ENCODE measurements around the gene IGLON5. TPM values are rescaled to one million over a fixed set of nuclear protein-coding genes. Genes with fewer than 3 reads are reported as not detected.

The IGLON5 gene
- total RNA-seq (2014; rRNA removed; shearing (Covaris generic)), result not detected in 2 replicates

DNA sequence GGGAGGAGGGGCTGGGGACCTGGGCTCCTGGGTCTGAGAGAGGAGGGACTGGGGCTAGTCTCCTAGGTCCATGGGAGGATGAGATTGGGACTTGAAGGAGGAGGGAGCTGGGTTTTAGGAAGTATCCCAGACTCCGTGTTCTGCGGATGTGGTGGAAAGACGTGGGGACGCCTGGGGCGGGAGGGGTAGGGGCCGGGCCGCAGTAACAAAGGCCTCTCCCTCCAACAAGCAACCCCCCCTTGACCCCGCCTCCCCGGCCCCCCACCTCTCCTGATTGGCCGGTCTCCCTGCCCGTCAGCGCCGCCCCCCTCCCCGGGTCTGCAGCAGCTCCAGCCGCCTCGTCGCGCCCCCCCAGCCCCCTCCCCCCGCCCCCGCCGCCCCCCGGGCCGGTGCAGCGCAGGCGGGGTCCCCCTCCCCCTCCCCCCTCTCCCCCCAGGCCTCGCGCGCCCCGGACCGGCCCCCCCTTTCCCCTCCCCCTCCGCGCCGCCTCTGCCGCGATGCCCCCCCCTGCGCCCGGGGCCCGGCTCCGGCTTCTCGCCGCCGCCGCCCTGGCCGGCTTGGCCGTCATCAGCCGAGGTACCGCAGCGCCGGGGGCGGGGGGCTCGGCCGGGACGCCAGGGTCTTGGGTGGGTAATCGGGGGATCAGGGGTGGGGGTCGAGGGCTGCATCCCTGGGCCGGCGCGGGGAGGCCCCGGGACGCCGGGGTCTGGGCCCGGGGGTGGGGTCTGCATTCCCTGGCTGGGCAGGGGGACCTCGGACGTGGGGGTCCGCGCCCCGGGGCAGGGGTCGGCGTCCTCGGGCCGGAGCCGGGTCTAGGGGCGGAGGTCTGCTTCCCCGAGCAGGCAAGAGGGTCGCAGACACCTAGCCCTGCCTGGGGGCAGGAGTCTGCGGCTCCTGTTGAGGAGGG lies at the start of gene IGLON5:
TSS of gene IGLON5 (plus strand) at position 294 of the 907 bp plus-strand sequence. CDS start at position 498, 204 bp downstream.
- no peak for DNase-seq (ENCODE audit: low spot score)

GRCh38 chr19:51263808-51264207 lies 47.6 kb upstream of the IGLON5 start:
- no peak for DNase-seq (ENCODE audit: low spot score)

DNA sequence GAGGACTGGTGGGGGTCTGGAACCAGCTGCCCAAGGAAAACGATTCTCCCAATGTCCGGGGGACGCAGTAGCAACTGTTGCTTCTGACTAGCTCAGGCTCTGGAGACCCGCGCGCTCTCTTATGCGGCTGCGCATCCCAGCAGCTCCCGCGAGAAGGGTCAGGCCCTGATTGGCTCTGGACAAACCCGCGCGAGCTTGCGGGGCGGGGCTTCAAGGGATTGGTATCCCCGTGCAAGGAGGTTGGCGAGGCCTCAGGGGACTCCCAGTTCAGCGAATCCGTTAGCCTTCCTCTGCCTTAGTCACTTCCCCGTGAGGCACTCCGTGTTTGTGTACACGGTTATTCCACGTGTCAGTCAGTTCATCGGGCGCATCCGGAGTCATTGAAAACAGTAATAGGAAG lies 40.4 kb upstream of the IGLON5 start:
- DNase-seq (ENCODE audit: low spot score), result no peak

GRCh38 chr19:51272183-51272810 lies 39.1 kb upstream of the IGLON5 start:
- no peak for DNase-seq (ENCODE audit: low spot score)

GRCh38 chr19:51274049-51274770 lies 37.2 kb upstream of the IGLON5 start:
- no peak for DNase-seq (ENCODE audit: low spot score)

DNA sequence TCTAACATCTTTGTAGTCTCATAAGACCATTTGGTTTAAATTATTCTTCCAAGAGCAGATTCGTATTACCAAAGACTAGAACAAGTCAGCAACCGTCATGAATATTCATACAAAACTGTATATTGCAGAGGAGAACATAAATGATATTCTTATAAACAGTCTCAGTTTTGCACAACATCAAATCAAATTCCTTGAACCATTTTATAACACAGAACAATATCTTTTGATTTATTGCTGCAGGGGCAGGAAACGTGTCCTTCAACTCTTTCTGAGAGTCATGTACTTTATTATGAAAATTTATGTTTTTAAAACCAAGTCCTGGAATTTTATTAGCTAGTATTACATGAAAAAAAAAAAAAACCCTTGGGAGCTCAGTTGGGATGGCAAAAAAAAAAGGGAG lies 34.3 kb upstream of the IGLON5 start:
- no peak for DNase-seq (ENCODE audit: low spot score)

GRCh38 chr19:51282335-51282734 lies 29.1 kb upstream of the IGLON5 start:
- DNase-seq (ENCODE audit: low spot score), result no peak

- no peak for DNase-seq (ENCODE audit: low spot score)
Observed at GRCh38 chr19:51285682-51286081, 25.8 kb upstream of the IGLON5 start.

- no peak for DNase-seq (ENCODE audit: low spot score)
Observed at GRCh38 chr19:51289635-51290034, 21.8 kb upstream of the IGLON5 start.

DNA sequence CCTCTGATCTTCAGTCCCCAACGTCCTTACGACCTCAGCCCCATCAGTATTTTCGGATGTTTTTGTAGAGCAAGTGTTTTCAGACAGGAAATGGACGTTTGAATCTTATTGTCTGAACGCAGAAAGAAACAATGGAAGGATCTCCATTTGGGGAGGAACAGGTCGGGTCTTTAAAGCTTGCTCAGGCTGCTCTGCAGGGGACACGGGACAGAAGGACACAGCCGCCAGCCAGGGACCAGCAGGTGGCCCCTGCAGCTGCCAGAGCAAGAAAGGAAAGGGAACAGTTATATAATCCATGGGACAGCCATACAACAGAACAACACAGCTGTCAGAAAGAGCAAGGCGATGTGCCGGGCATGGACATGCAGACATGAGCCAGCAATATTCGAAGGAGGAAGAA lies 18.5 kb upstream of the IGLON5 start:
- DNase-seq (ENCODE audit: low spot score), result no peak

DNA sequence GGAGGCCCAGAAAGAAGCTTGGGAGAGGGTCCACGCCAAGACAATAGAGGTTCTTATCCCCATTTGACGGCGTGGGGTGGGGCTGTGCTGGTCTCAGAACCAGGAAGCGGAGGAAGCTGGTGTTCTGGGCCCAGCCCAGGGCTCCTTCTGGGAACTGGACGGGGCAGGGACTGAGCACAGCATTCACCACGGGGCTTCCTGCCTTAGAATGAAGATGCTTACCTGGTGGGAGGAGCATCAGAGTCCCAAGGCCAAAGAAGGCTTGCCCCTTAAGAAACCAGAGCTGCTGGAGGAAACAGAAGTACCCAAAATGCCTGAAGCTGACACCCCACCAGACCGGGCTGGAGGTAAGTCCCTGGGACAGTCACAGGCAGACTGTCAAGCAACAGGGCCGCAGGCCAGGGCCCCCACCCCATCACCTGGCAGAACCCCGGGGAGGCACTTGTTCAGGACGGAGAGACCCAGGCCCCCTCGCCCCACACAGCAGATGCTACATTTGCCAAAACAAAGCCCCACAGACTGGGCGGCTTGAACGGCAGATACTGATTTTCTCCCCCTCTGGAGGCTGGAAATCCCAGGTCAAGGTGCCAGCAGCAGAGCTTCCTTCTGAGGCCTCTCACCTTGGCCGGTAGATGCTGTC lies 17.8 kb upstream of the IGLON5 start:
- no peak for DNase-seq (ENCODE audit: low spot score)

GRCh38 chr19:51294211-51294976 lies 17.1 kb upstream of the IGLON5 start:
- no peak for DNase-seq (ENCODE audit: low spot score)

DNA sequence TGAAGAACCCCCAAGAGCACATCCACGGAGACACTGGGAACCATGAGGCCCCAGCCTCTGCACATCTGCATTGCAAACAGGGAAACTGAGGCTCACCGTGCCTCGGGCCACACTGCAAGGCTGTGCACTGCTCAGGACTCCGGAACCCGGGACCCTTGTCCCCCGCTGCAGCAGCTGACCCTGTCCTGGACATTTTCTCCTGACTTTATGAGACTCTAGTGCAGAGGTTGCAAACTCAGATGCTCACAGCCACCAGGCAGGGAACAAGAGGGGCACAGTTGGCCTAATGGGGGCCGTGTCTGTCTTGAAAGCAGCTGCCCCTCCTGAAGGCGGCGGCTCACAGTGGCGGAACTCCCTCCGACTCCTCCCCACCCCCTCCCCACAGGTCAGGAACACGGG lies 16.5 kb upstream of the IGLON5 start:
- DNase-seq (ENCODE audit: low spot score), result no peak

DNA sequence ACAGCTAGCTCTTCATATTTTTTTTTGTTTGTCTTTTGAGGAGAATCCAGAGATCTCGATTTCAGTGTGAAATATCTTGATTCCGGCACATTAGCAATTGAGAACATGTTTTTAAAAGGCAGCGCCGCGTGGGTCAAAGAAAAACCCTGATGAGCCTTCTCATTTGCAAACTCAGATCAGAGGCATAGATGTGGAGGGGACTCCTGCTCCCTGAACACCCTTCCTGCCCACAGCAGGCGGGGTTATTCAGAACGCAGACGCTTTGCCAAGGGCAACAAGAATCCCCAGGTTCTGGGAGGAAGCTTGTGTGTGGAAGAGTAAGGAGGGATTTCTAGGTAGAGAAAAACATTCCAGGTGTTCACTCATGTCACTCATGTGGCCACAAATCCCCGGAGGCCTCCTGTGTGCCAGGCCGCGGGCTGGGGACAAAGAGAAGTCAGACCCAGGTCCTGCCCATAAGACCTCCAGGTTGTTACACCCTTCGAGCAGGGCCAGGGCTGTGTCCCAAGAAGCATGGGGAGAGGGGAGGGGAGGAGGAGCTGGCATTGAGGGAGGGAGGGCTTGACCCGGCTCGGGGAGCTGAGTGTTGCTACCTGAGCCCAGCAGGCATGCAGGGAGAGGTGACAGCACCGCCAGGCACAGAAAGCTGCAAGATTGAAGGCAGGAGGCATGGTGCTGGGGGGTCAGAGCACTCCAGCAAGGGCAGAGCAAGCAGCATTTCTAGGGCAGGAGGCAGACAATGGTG lies 15.9 kb upstream of the IGLON5 start:
- no peak for DNase-seq (ENCODE audit: low spot score)

DNA sequence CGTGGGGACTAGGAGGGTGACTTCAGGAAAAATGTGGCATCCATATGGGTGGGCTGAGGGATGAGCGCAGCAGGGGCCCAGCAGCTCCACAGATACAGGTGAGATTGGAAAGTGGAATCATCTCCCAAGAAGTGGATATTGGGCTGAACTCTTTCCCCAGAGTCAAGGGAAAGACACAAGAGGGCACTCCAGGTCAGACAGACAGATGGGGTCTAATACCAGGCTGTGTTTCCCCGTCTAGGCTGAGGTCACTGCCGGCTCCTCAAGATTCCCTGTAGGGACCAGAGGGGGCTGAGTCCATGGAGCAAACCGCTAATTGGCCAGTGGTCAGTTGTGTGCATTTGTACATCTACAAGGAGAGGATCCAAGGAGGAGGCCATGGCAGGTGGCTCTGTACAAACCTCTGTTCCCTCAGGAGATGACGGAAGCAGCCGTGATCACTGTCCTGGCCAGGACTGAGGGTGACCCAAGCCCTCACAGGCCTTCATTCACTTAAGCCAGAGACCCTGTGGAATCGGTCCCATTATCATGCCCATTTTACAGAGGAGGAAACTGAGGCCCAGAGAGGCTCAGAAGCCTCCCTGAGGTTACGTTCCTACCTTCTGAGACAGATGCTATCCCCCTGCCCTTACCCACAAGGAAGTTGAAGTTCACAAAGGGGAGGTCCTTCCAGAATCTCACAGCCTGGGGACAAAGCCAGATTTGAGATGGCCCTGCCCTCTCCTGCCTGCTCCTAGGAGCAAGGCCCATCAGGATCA lies 14.9 kb upstream of the IGLON5 start:
- DNase-seq (ENCODE audit: low spot score), result peak; percentile 30

DNA sequence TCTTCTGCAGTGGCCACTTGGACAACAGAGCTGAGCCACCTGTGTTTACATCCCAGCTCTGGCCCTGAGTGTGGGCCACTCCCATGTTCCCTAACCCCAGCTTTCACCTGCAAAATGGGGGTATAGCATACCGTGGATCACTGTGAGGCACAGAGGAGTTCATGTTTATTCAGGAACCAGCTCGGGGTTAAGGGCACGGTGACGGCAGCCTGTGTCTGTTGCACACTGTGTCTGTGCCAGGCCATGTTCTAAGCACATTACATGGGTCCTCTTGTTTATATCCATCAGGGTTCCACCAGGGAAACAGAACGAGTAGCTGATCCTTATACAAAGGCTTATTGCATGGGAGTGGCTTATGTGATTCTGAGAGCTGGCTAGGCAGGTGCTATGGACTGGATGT lies 14.0 kb upstream of the IGLON5 start:
- DNase-seq (ENCODE audit: low spot score), result no peak

- no peak for DNase-seq (ENCODE audit: low spot score)
Observed at GRCh38 chr19:51301266-51301665, 10.2 kb upstream of the IGLON5 start.

DNA sequence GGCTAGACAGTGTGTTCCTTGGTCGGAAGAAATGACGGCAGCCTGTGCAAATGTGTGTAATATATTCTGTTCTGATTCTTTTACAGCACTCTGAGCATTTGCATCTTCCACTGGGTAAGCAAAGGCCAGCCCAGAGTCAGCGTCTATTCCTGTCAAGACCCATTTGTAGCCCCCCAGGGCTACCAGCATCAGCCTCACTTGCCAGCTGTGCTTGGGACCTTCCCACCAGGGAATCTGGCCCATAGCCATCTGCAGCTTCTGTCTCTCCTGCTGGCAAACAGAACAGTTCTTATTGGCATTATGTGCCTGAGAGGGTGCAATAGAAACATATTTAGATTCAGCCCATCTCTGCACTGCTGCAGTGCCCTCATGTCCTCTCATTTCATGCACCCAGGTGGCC lies 6.0 kb upstream of the IGLON5 start:
- DNase-seq (ENCODE audit: low spot score), result no peak

DNA sequence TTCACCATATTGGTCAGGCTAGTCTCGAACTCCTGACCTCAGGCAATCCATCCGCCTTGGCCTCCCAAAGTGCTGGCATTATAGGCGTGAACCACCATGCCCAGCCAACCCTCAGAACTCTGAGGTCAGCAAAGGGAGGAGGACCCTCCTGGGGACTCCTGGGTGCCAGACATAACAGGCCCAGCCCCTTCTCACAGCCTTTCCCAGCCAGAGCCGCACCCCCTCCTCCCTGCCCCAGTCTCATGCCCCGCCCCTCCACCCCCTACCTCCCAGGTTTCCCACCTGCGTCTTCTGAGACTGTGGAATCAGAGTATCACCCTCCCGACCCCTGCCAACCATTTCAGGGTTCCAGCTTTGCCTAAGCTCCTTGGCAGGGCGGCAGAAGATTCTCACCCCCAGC lies 5.2 kb downstream of the IGLON5 start:
- no peak for DNase-seq (ENCODE audit: low spot score)

GRCh38 chr19:51317376-51317775 lies 5.9 kb downstream of the IGLON5 start:
- no peak for DNase-seq (ENCODE audit: low spot score)

Measured in HT-29 (cell line).